Testis (tissue), 2 donors: Measurements from ENCODE around the gene TSC22D4.

Experiments
- POLR2A ChIP-seq: fragments of 450-650 bp; IDR thresholded peaks from one replicate; pipeline ENCODE4 v1.6.1; 2017; ENCODE audit warnings: antibody characterized with exemption, mild to moderate bottlenecking, moderate library complexity
- TF ChIP-seq, protein P1 (sequence below), 3 experiments: fragments of 450-650 bp in 2 of 3; fragments of 200-600 bp in 1 of 3; sonication (generic) in 1 of 3; IDR thresholded peaks; one replicate each; pipeline ENCODE4 v1.5.1; 2016 to 2019; ENCODE audit warnings: antibody characterized with exemption in 3 of 3, mild to moderate bottlenecking in 2 of 3, moderate library complexity in 1 of 3

DNA sequence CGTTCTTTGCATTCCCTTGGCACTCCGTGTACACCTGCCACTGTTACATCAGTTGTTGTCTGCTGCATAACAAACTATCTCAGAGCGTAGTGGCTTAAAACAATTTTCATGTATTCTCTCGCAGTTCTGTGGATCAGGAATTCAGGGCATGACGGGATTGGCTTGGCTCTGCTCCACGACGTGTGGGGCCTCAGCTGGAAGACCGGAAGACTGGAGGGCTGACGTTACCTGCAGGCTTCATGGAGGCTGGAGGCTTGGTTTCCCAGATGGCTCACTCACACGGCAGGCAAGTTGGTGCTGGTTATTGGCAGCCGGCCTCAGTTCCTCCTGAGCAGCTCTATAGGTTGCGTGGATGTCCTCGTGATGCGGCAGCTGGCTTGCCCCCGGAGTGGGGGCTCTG, 30.2 kb upstream of the TSC22D4 start:
- TF ChIP-seq, protein P1, sequence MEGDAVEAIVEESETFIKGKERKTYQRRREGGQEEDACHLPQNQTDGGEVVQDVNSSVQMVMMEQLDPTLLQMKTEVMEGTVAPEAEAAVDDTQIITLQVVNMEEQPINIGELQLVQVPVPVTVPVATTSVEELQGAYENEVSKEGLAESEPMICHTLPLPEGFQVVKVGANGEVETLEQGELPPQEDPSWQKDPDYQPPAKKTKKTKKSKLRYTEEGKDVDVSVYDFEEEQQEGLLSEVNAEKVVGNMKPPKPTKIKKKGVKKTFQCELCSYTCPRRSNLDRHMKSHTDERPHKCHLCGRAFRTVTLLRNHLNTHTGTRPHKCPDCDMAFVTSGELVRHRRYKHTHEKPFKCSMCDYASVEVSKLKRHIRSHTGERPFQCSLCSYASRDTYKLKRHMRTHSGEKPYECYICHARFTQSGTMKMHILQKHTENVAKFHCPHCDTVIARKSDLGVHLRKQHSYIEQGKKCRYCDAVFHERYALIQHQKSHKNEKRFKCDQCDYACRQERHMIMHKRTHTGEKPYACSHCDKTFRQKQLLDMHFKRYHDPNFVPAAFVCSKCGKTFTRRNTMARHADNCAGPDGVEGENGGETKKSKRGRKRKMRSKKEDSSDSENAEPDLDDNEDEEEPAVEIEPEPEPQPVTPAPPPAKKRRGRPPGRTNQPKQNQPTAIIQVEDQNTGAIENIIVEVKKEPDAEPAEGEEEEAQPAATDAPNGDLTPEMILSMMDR (IDR thresholded peaks at IDR 0.05) = no peak
- no peak for TF ChIP-seq POLR2A
